H9 (cell line): ENCODE data around the gene CCK. TPM values are rescaled to one million over a fixed set of nuclear protein-coding genes. Genes with fewer than 3 reads are reported as not detected.

ENCODE experiments used
- DNase-seq: peaks from one replicate; pipeline ENCODE4 v3.0.0-alpha.2; 2017
- H2AFZ ChIP-seq: one replicate; pipeline ENCODE4 v1.6.1; 2013; ENCODE audit warnings: mild to moderate bottlenecking, low read length, control low read depth, moderate library complexity
- H2AK5ac ChIP-seq: 2 replicates; pipeline ENCODE4 v1.6.1; 2013; ENCODE audit warnings: low read length, control low read depth, mixed read lengths; ENCODE audit not compliant: insufficient read length
- H2BK120ac ChIP-seq: one replicate; pipeline ENCODE4 v1.6.1; 2013; ENCODE audit warnings: low read depth, mild to moderate bottlenecking, low read length, control low read depth, inconsistent platforms; ENCODE audit not compliant: poor library complexity, severe bottlenecking
- H2BK12ac ChIP-seq: 2 replicates; pipeline ENCODE4 v1.6.1; 2013; ENCODE audit warnings: low read length, control low read depth, mixed read lengths, low read depth; ENCODE audit not compliant: insufficient read length
- H2BK15ac ChIP-seq: 2 replicates; pipeline ENCODE4 v1.6.1; 2013; ENCODE audit warnings: low read depth, low read length, control low read depth
- H2BK20ac ChIP-seq: one replicate; pipeline ENCODE4 v1.6.1; 2013; ENCODE audit warnings: low read depth, mild to moderate bottlenecking, low read length, control low read depth, inconsistent platforms; ENCODE audit not compliant: poor library complexity, severe bottlenecking
- H2BK5ac ChIP-seq: 2 replicates; pipeline ENCODE4 v1.6.1; 2013; ENCODE audit warnings: low read length, control low read depth, mixed read lengths; ENCODE audit not compliant: insufficient read length
- H3K14ac ChIP-seq: 2 replicates; pipeline ENCODE4 v1.6.1; 2013; ENCODE audit warnings: low read length, control low read depth; ENCODE audit not compliant: insufficient read depth
- H3K18ac ChIP-seq: 2 replicates; pipeline ENCODE4 v1.6.1; 2013; ENCODE audit warnings: low read depth, mild to moderate bottlenecking, mixed read lengths, low read length, control low read depth; ENCODE audit not compliant: insufficient read length
- H3K23ac ChIP-seq: 2 replicates; pipeline ENCODE4 v1.6.1; 2013; ENCODE audit warnings: low read length, control low read depth, mixed read lengths, low read depth; ENCODE audit not compliant: insufficient read length
- H3K23me2 ChIP-seq: 2 replicates; pipeline ENCODE4 v1.6.1; 2013; ENCODE audit warnings: low read depth, mild to moderate bottlenecking, mixed read lengths, low read length, control low read depth; ENCODE audit not compliant: insufficient read length, poor library complexity, severe bottlenecking
- H3K27ac ChIP-seq: 2 replicates; pipeline ENCODE4 v1.5.1; 2013; ENCODE audit warnings: low read length, control low read depth, mixed read lengths, low read depth; ENCODE audit not compliant: insufficient read length
- H3K27me3 ChIP-seq: 2 replicates; pipeline ENCODE4 v1.6.1; 2013; ENCODE audit warnings: low read length, control low read depth, inconsistent platforms; ENCODE audit not compliant: insufficient read depth
- H3K4ac ChIP-seq: 2 replicates; pipeline ENCODE4 v1.6.1; 2013; ENCODE audit warnings: low read depth, mild to moderate bottlenecking, control low read depth, inconsistent platforms, low read length, moderate library complexity
- H3K4me1 ChIP-seq: 2 replicates; pipeline ENCODE4 v1.6.1; 2013; ENCODE audit warnings: low read length, control low read depth, inconsistent platforms; ENCODE audit not compliant: insufficient read depth
- H3K4me2 ChIP-seq: 2 replicates; pipeline ENCODE4 v1.6.1; 2013; ENCODE audit warnings: low read length, control low read depth, mixed read lengths; ENCODE audit not compliant: insufficient read length, insufficient read depth
- H3K56ac ChIP-seq: 2 replicates; pipeline ENCODE4 v1.6.1; 2013; ENCODE audit warnings: low read depth, mild to moderate bottlenecking, mixed read lengths, low read length, control low read depth; ENCODE audit not compliant: insufficient read length
- H3K79me1 ChIP-seq: 2 replicates; pipeline ENCODE4 v1.6.1; 2013; ENCODE audit warnings: low read depth, mild to moderate bottlenecking, moderate library complexity, low read length, control low read depth, inconsistent platforms; ENCODE audit not compliant: insufficient read depth, poor library complexity, severe bottlenecking
- H3K79me2 ChIP-seq: 2 replicates; pipeline ENCODE4 v1.6.1; 2013; ENCODE audit warnings: low read length, control low read depth, inconsistent platforms; ENCODE audit not compliant: insufficient read depth
- H3K9ac ChIP-seq: 2 replicates; pipeline ENCODE4 v1.6.1; 2013; ENCODE audit warnings: low read length, control low read depth, mixed read lengths; ENCODE audit not compliant: insufficient read length; ENCODE audit errors: extremely low read depth
- H3K9me3 ChIP-seq: one replicate; pipeline ENCODE4 v1.6.1; 2013; ENCODE audit warnings: low read depth, low read length, inconsistent platforms; ENCODE audit not compliant: control insufficient read depth
- H3T11ph ChIP-seq: one replicate; pipeline ENCODE4 v1.6.1; 2013; ENCODE audit warnings: mild to moderate bottlenecking, low read length, control low read depth, inconsistent platforms
- H4K20me1 ChIP-seq: one replicate; pipeline ENCODE4 v1.6.1; 2013; ENCODE audit not compliant: control insufficient read depth, insufficient read length, insufficient read depth
- H4K5ac ChIP-seq: 2 replicates; pipeline ENCODE4 v1.6.1; 2013; ENCODE audit warnings: low read depth, mild to moderate bottlenecking, mixed read lengths, low read length, control low read depth; ENCODE audit not compliant: insufficient read length
- H4K8ac ChIP-seq: replicated peaks from 2 replicates; pipeline ENCODE4 v1.6.1; 2013; ENCODE audit warnings: low read length, control low read depth, mixed read lengths, low read depth; ENCODE audit not compliant: insufficient read length
- H4K91ac ChIP-seq: 2 replicates; pipeline ENCODE4 v1.6.1; 2013; ENCODE audit warnings: low read depth, mild to moderate bottlenecking, moderate library complexity, mixed read lengths, low read length, control low read depth; ENCODE audit not compliant: insufficient read length
- H3K27ac Mint-ChIP-seq, 3 experiments: 2 replicates in 2 of 3; 3 replicates in 1 of 3; pipeline ENCODE4 v1.8.0; 2020 to 2021; ENCODE audit warnings: mixed read lengths in 3 of 3, mild to moderate bottlenecking in 1 of 3, moderate library complexity in 1 of 3
- H3K27me3 Mint-ChIP-seq: 2 replicates; pipeline ENCODE4 v1.8.0; 2021; ENCODE audit warnings: low read depth, mild to moderate bottlenecking, moderate library complexity, mixed read lengths
- H3K36me3 Mint-ChIP-seq, 3 experiments: 2 replicates in 2 of 3; 3 replicates in 1 of 3; pipeline ENCODE4 v1.8.0; 2020 to 2021; ENCODE audit warnings: low read depth in 3 of 3, mixed read lengths in 3 of 3; ENCODE audit not compliant: insufficient read depth in 1 of 3
- H3K4me1 Mint-ChIP-seq, 2 experiments: 2 replicates each; pipeline ENCODE4 v1.8.0; 2020; ENCODE audit warnings: mixed read lengths in 2 of 2
- H3K4me3 Mint-ChIP-seq, 2 experiments: 2 replicates in 1 of 2; 3 replicates in 1 of 2; pipeline ENCODE4 v1.8.0; 2020 to 2021; ENCODE audit warnings: mild to moderate bottlenecking in 2 of 2, mixed read lengths in 2 of 2, moderate library complexity in 1 of 2
- H3K9me3 Mint-ChIP-seq, 2 experiments: 2 replicates in 1 of 2; 3 replicates in 1 of 2; pipeline ENCODE4 v1.8.0; 2020; ENCODE audit warnings: mild to moderate bottlenecking in 2 of 2, mixed read lengths in 2 of 2, moderate library complexity in 1 of 2
- WGBS: extraction: QIAGEN DNeasy Blood & Tissue Kit; methylation state at CpG from one replicate; pipeline ENCODE4 v1.1.7; 2013; ENCODE audit warnings: missing lambda C conversion rate, low lambda C conversion rate, mixed read lengths; ENCODE audit not compliant: insufficient read length; ENCODE audit errors: extremely low coverage; 5-methylcytosine and 5-hydroxymethylcytosine counted together
- total RNA-seq: library from RNA; stranded (reverse); gene quantifications from 2 replicates; pipeline ENCODE4 v1.2.1, GENCODE V29; 2021
- TF ChIP-seq, protein P1 (sequence below): fragments of 200-600 bp; sonication (generic); conservative IDR thresholded peaks from 3 replicates; pipeline ENCODE4 v1.8.0; 2021; ENCODE audit warnings: antibody characterized with exemption, mild to moderate bottlenecking

CCK gene
- total RNA-seq, 1 experiment from 2014 or later, result 0.37 TPM

DNA sequence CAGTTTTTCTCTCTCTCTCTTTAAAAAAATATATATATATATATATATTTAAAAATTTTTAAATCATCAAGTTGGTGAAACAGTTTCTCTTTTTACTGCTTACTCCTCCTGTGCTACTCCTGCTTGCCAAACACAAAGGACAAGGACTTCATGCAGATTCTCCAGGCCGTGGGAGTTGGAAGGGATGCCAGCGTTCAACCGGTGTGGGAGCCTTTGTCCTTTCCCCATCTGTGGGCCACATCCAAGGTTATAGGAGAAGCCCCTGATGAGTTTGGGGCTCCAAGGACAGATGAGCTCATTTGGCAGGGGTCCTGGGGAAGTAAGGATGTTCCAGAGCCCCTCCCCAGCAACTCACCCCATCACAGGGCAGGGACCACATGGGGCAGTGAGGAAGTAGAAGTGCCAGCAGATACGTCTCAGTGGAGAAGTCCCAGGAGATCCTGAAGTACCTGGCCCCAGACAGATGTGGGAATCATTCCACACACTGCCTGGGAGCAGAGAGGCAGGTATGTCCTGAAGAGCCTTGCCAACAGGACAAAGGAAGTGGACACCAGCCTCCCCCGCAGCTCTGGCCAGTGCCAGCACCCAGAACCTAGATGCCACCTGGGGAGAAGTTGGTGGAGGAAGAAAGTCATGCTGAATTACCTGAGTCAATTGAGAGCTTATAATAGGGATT is 36.6 kb downstream of the CCK start:
- Histone ChIP-seq H3K27me3 (no peaks in the 10 kb centered on the region), H4K5ac (no peak overlapping the region), H2BK15ac (no peak overlapping the region), H3K23ac (no peak overlapping the region), H3K18ac (no peak overlapping the region), H3K79me2 (no peaks in the 10 kb centered on the region), H3K4me1 (no peaks in the 10 kb centered on the region; the same call in 1 of the 2 replicates), H3K56ac (no peak overlapping the region), H3K27ac (no peak overlapping the region), H2BK5ac (no peak overlapping the region), H3K14ac (peak overlapping the region; percentile 6; the same call in 1 of the 2 replicates), H3K9me3 (no peaks in the 10 kb centered on the region), H2BK20ac (no peak overlapping the region), H3K4me2 (no peak overlapping the region), H2AFZ (no peak overlapping the region), H3T11ph (no peak overlapping the region), H3K4ac (no peak overlapping the region), H4K8ac (no peak overlapping the region), H2AK5ac (no peak overlapping the region), H4K20me1 (no peaks in the 10 kb centered on the region), H4K91ac (no peak overlapping the region), H3K9ac (no peak overlapping the region), H3K23me2 (no peaks in the 10 kb centered on the region), H2BK12ac (peak overlapping the region; percentile 6), H3K79me1 (no peaks in the 10 kb centered on the region), H2BK120ac (no peak overlapping the region)
- H3K4me1 Mint-ChIP-seq, result peaks cover 19 to 22% of the 10 kb centered on the region in 2 experiments
- peaks cover 0 to 8% (median 6%) of the 10 kb centered on the region in 3 experiments; a peak in 2 of 7 replicates for H3K36me3 Mint-ChIP-seq
- TF ChIP-seq, protein P1, sequence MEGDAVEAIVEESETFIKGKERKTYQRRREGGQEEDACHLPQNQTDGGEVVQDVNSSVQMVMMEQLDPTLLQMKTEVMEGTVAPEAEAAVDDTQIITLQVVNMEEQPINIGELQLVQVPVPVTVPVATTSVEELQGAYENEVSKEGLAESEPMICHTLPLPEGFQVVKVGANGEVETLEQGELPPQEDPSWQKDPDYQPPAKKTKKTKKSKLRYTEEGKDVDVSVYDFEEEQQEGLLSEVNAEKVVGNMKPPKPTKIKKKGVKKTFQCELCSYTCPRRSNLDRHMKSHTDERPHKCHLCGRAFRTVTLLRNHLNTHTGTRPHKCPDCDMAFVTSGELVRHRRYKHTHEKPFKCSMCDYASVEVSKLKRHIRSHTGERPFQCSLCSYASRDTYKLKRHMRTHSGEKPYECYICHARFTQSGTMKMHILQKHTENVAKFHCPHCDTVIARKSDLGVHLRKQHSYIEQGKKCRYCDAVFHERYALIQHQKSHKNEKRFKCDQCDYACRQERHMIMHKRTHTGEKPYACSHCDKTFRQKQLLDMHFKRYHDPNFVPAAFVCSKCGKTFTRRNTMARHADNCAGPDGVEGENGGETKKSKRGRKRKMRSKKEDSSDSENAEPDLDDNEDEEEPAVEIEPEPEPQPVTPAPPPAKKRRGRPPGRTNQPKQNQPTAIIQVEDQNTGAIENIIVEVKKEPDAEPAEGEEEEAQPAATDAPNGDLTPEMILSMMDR, result no peak
- no peak overlapping the region for H3K27ac Mint-ChIP-seq
- no CpG with 5 or more reads among the region's 5 CpGs for WGBS
- no peak for DNase-seq
- no peak overlapping the region; a peak in 1 of 5 replicates for H3K4me3 Mint-ChIP-seq
- H3K27me3 Mint-ChIP-seq, result peaks cover 7% of the 10 kb centered on the region
- no peaks in the 10 kb centered on the region; a peak in 2 of 5 replicates for H3K9me3 Mint-ChIP-seq
